HG02642 (cell line): Measurements from ENCODE around the gene SAMD13.

ENCODE experiments used
- ATAC-seq: cut with Tn5 transposase; IDR thresholded peaks from one replicate; pipeline ENCODE4 v1.9.1; 2021; ENCODE audit warnings: mild to moderate bottlenecking; ENCODE audit not compliant: unreplicated experiment, poor library complexity

The SAMD13 gene

GRCh38 chr1:84330125-84330984 is 28.8 kb downstream of the SAMD13 start:
- no peak for ATAC-seq

GRCh38 chr1:84339503-84339902 is 38.0 kb downstream of the SAMD13 start:
- no peak for ATAC-seq

GRCh38 chr1:84344286-84344685 is 42.8 kb downstream of the SAMD13 start:
- no peak for ATAC-seq

GRCh38 chr1:84345220-84345619 is 43.7 kb downstream of the SAMD13 start:
- no peak for ATAC-seq

- ATAC-seq, result no peak
Observed at GRCh38 chr1:84347271-84347931, 45.9 kb downstream of the SAMD13 start.

- ATAC-seq, result no peak
Observed at GRCh38 chr1:84347932-84348555, 46.5 kb downstream of the SAMD13 start.

GRCh38 chr1:84348759-84349158 is 47.3 kb downstream of the SAMD13 start:
- ATAC-seq, result no peak

GRCh38 chr1:84350104-84350503 is 48.6 kb downstream of the SAMD13 start:
- no peak for ATAC-seq

- ATAC-seq, result no peak
Observed at GRCh38 chr1:84350550-84350949, 49.0 kb downstream of the SAMD13 start.

GRCh38 chr1:84352298-84353106 is 51.0 kb downstream of the SAMD13 start:
- ATAC-seq, result no peak

GRCh38 chr1:84353695-84354094 is 52.2 kb downstream of the SAMD13 start:
- no peak for ATAC-seq

GRCh38 chr1:84355556-84355955 is 54.0 kb downstream of the SAMD13 start:
- ATAC-seq, result no peak

- no peak for ATAC-seq
Observed at GRCh38 chr1:84356881-84357280, 55.4 kb downstream of the SAMD13 start.

- ATAC-seq, result no peak
Observed at GRCh38 chr1:84358695-84359094, 57.2 kb downstream of the SAMD13 start.

- ATAC-seq, result no peak
Observed at GRCh38 chr1:84360316-84360715, 58.8 kb downstream of the SAMD13 start.

- ATAC-seq, result no peak
Observed at GRCh38 chr1:84361796-84362195, 60.3 kb downstream of the SAMD13 start.

GRCh38 chr1:84363019-84363418 is 61.5 kb downstream of the SAMD13 start:
- ATAC-seq, result no peak

- ATAC-seq, result no peak
Observed at GRCh38 chr1:84363622-84364021, 62.1 kb downstream of the SAMD13 start.

GRCh38 chr1:84365225-84366221 is 64.0 kb downstream of the SAMD13 start:
- ATAC-seq, result no peak
